Kidney glomerular epithelial cell (primary cell): ENCODE measurements around the gene ZNHIT3.

Experiments used
- DNase-seq: peaks from one replicate; lab custom pipeline; 2025; lab: John Stamatoyannopoulos, UW

The ZNHIT3 gene

DNA sequence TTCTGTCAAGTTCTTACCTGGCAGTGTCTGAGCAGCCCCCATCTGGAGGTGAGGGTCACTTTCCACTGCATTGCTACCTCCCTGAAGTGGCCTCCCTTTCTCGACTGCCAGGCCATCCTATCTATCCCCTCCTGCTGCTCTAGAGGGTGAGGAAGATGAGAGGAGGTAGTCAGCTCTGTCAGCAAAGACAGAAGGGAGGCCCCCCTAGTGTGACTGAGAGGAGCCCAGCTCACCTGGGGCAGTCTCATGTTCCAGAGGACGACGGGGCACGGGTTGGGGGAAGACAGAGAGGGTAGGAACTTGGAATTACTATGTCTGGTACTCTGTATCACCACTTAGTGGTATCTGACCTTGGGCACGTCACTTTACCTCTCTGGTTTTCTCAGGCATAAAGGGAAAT lies 26.2 kb downstream of the ZNHIT3 start:
- DNase-seq: no peak

DNA sequence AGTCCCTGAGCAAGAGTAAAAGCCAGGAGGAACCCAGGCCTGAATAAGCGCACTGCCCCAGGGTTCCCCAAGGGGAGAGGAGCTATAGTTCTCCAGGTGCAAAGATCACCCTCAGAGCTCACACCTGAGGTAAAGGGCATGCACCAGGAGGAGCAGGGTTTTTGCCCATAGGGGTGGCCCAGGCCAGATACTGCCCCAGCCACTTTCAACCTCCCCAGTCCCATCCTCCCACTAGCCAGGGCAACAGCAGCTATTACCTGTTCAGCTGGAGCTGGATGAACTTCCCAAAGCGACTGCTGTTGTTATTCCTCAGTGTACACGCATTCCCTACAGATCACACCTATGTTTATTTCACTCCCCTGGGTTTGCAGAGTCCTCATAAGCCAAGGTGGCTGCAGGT lies 28.4 kb downstream of the ZNHIT3 start:
- no peak for DNase-seq

DNA sequence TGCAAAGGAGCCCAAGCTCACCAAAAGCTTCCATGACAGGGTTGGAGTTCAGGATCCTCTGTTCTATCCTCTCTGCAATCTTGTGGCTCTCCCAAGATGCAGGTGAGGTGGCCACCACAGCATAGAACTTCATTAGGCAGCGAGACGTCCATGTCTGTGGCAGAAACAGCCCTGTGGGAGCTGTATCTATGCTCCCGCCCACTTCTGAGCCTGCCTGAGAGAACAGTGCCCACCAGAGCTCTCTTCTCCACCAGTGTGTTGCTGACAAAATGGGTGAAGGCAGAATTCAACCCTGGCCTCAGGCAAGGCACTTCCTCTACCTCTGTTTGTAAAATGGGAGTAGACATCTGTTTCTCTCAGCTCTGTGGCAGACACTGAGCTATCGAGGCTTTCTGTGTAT lies 29.4 kb downstream of the ZNHIT3 start:
- DNase-seq: no peak

DNA sequence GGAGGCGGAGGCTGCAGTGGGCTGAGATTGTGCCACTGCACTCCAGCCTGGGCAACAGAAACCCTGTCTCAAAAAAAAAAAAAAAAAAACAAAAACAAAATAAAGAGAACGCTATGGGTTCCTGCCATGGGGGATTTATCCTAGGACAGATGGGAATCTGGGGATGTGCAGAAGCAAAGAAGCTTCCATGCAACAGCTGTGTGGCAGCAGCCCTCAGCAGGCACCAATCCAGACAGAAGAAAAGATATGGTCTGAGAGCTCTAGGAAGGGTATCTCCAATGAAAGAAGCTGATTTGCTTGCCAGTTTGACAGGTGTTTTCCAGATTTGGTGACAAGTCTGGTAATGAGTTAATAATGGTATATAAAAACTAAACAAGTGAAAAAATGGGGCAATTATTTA lies 36.6 kb downstream of the ZNHIT3 start:
- DNase-seq: no peak

DNA sequence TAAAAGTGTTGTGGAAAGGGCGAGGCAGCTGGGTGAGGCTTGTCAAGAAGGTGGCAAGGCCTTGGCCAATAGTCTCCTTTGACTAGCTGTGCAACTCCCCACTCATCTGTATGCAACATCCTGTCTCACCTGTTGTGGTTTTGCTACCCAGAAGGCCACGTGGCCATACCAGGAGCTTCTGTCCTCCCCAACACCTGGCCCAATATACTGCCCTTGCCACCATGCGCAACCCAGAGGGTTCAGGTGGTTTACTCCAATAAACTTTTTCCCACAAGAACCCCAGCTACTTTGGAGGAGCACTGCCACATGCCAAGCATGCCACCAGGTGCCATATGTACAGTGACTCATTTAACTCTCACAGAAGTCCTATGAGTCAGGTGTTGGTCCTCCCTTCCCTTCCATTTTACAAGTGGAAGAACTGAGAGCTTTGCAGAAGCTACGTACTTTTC lies 38.0 kb downstream of the ZNHIT3 start:
- no peak for DNase-seq

DNA sequence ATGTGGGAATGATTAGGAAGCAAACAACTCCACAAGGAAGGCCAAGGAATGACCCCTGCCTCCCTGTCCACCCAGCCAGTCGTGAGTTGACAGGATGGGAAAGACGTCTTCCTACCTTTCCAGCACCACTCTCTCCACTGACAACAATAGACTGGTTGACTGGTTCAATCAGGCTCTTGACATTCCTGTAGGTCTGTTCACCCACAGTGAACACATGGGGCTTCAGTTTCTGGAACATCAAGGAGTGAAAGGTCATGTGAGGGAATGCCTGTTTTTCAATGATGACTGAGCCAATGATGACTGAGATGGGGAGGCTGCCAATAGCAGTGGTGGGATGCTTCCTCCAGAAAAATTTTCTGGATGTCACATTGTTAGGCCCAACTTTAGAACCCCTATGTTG lies 38.6 kb downstream of the ZNHIT3 start:
- no peak for DNase-seq

DNA sequence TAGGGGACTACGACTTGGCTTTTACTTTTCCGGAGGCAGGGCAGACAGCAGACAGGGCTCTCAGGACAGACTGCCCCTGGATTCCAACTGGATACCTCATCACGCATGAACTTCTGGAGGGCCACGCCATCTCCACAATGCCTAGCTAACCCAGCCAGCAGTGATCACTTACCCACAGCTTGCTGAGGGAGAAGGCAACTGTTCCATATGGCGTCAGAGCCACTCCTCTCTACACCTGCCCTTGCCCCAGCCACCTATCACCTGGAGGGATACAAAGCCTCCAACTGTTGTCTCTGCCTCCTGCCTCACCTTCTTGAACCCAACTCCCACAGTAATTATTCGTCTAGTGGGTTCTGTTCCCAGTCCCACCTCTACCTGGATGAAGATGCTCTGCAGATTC lies 39.4 kb downstream of the ZNHIT3 start:
- DNase-seq: no peak

DNA sequence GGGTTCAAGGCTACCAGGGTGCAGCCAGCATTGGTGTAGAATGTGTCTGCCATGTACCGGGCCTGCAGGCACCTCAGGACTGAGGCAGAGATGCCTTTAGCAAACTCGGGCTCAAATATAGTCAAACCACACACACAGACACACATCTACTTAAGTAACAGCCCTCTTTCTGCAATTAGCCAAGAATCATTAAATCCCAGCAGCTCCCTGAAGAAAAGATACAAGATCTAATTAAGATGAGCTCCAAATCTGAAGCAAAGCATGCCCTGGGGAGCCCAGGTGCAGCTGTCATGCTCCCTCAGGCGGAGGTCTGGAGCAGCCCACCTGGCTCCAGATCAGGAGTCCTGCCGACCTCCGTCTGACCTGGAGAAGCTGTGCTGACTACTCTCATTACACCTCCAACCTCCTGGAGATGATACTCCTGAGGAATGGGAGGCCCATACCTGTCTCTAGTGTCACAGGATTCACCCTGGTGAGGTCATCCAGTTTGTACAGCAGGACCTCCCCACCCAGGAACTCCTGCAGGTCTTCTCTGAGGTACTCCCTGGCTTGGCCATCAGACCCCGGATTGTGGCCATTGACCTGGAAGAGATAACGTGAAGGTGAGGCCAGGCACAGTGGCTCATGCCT lies 41.3 kb downstream of the ZNHIT3 start:
- no peak for DNase-seq

DNA sequence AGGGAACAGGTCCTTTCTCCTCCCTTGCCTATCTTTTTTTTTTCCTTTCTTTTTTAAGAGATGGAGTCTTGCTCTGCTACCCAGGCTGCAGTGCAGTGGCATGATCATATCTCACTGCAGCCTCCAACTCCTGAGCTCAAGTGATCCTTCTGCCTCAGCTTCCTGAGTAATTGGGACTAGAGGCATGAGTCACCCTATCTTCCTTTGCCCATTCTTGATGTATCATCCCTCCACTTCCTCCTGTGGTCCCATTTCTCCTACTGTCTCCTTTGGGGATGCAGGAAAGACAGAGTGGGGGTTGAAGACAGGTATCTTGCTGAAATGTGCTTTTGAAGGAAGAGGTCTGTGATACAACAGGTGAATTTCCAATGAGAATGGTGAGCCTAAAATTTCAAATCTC lies 42.6 kb downstream of the ZNHIT3 start:
- peak; percentile 4 for DNase-seq

DNA sequence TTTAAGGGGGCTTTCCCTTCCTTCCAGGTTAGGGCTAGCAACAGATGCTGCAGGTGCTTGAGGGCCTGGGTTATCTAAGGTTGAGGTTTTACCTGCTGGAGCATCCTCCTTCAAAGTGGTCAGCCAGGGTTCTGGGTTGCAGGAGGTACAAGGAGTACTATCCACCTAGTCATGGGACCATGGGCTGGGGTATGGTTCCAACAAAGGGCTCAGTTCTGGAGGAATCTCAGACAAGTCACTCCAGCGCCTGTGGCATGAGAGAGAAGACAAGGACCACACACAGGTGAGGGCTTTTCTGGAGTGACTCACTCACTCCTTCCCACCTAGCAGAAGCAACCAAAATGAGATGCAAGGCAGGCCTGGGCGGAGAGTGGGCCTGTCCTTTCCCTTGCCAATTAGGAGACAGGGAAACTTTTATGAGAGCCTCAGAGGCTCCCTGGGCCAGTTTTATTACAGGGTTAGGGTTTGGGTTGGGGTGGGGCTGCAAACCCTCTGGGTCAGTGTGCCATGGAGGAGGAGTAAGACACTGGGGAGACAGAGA lies 46.0 kb downstream of the ZNHIT3 start:
- no peak for DNase-seq

DNA sequence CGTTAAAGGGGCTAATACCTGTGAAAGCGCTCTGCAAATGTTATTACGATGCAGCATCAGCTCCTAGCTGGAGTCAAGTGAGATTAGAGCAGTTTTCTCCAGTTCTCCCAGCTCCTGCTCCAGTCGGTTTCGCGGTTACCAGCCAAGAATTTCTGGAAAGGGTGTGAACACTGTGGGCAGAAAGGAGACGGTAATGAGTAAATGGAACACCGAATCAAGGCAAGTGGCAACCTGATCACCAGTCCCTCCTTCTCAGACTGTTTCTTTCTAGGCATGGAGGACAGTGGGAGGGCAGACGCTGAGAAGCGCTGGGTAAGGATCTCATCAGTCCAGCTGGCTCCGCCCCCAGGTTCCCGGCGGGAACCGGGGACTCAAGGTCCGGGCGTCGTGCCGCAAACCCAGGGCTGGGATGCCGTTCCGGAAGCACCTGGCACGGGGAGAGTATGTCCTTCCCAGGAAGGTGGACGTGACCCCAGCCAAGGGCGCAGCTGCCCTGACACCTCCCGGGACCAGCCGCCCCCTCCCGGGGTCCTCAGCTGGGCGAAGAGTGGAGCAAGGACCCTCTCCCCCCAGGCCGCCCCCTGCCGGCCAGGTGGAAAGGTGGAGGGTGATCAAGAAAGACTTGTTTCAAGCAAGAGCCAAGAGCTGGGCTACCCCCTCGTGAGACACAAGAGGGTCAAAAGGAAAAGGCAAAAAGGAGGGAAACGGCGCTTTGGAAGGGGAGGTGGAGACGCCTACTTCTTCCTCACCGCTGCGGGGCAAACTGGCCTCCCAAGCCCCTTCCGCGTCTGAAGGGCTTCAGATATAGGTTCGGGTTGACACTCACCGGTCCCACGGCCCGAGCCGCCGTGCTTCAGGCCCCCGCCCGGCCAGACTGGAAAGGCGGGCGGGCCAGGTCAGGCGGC lies 47.7 kb downstream of the ZNHIT3 start:
- DNase-seq: peak; percentile 38

DNA sequence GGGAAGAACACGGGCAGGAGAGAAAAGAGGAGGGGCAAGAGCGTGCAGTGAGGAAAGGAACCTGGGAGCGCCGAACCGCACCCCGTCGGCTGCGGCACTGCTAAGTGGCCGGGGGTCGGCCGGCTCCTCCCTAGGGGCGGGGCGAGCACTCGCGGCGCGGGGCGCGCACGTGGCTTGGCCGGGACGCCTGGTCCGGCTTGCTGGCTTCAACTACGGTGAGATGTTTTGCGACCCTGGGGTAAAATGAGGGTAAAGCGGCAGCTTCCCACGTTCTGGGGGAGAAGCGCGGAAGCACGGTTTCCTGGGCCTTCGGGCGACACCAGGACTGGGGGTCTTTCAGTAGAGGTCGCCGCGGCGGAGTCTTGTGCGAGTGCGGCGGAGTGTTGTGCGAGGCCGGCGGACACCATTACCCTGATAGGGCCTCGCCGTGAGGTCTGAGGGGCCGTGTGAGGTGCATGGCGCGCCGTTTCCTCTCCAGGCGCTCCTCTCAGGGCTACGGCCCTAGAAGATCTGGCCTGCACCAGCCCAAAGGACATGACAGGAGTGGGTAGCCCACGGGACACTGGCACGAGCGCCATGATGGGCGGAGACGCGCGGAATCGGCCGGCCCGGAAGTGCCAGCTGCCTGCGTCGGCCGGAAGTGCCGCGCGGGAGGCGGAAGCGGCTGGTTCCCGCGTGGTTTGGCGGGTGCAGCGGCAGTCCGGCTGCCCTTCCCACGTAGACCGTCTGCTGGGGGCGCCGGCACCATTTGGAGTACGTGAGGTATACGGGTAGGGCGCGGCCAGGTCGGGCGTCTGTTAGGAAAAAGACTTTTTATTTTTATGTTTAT lies 48.6 kb downstream of the ZNHIT3 start, which contains the start of the genes MYO19 and PIGW:
Gene MYO19, minus strand, starts transcription at position 29 of the 829 bp plus-strand sequence. CDS start 2,330 bp downstream, outside the sequence.
Gene PIGW, plus strand, starts transcription at position 148 of the 829 bp plus-strand sequence. CDS start 2,115 bp downstream, outside the sequence.
- peak; percentile 84 for DNase-seq

DNA sequence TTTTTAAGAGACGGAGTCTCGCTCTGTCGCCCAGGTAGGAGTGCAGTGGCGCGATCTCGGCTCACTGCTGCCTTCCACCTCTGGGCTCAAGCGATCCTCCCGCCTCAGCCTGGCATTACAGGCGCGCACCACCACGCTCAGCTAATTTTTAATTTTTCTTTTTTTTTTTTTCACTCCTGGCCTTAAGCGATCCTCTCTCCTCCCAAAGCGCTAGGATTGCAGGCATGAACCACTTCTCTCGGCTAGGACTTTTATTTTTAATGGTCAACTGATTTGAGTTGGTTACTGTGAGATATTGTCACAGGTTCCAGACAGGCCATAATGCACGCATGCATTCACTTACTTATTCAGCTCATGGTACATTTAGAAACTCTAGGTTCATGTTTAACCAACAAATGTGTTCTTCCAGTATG lies 49.2 kb downstream of the ZNHIT3 start:
- no peak for DNase-seq

DNA sequence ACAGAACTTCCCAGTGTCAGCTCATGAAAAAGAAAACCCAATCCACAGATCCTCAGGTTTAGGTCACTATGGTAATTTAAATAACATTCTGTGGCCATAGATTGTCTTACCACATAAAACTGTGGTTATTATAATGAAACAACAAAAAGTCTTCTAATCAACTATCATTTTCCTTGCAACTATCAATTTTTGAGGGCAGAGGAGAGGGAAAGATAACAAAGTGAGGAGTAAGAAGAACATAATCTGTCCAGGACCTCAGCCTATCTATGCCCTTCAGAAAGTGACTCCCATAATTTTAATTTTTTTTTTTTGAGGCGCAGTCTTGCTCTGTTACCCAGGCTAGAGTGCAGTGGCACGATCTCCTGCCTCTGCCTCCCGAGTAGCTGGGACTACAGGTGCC lies 54.2 kb downstream of the ZNHIT3 start:
- no peak for DNase-seq

DNA sequence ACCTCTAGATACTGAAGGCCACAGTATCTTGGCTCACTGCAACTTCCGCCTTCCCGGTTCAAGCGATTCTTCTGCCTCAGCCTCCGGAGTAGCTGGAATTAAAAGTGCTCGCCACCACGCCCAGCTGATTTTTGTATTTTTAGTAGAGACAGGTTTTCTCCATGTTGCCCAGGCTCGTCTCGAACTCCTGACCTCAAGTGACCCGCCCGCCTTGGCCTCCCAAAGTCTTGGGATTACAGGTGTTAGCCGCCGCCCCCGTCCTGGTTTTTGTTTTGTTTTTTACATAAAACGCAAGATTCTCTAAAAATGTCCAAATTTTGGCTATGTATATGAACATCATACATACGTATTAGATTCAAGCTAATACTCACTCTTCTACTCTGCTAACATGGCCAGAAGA lies 56.3 kb downstream of the ZNHIT3 start:
- no peak for DNase-seq

DNA sequence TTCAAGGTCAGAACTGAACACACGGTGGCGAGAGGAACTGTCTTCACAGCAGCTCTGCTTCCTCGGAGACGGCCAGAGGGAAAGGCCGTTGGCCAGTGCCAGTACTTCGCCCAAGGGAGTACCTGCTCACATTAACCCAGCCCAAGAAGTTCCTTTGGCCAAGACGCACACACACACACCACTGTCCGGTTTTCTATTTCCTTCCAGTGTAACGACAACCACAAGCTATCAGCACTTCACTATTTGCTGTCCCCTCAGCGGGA lies 57.5 kb downstream of the ZNHIT3 start:
- DNase-seq: peak; percentile 75

DNA sequence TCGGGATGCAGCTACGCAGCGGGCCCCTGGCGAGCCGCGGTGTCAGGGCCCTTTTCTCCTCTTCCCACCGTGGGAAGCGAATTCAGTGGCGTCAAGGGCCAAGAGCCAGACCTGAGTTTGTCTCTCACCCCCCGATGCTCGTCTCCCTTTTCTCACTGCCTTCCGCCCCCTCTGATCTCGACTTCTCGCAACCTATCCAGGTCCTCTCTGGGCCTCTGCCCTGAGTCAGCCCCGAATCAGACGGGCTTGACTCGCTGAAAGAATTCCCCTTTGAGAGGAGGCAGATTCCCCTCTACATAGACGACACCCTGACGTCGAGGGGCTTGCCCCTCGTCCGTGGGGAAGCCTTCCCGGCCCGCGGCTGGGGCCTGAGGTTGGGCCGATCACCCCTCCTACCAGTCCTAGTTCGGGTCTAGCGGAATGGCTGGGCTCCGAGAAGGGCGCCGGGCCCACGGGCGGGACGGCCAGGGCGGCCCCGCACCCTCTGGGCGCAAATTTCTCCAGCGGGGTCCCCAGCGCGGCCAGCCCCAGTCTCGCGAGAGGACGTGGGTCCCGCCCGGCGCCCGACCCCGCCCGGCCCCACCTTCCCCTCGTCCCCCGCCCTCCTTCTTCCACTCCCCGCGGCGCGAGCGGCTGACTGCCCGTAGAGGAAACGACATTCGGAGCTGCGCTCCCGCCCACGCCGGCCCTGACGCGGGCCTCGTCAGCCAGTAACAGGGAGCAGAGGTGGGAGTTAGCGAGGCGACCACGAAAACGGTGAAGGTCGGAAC lies 58.0 kb downstream of the ZNHIT3 start, which contains the start of gene GGNBP2:
Gene GGNBP2, plus strand, starts transcription at position 613 of the 770 bp plus-strand sequence. CDS start 806 bp downstream, outside the sequence.
- DNase-seq: peak; percentile 75

DNA sequence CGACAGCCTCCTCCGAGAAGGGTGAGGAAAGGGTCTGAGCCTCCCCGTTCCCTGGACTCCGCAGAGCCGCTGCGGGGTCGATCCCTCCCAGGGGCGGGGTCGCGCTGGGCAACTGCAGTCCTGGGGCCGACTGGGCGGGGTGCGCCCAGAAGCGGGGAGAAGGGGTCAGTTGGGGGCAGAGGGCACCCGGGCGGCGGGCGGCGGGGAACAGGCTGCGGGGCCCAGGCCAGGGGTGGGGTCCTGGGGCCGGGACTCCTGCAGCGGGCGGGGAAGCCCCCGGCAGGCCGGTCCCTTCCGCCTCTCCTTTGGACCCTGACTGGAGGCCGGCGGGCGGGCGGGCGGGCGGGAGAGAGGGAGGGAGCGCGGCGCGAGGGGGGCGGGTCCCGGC lies 58.6 kb downstream of the ZNHIT3 start:
- DNase-seq: no peak
